ENCODE measurements around the gene PGK1.
A peak's percentile ranks its signal among the peaks of the same experiment; 100 is the strongest.

PGK1 gene

DNA sequence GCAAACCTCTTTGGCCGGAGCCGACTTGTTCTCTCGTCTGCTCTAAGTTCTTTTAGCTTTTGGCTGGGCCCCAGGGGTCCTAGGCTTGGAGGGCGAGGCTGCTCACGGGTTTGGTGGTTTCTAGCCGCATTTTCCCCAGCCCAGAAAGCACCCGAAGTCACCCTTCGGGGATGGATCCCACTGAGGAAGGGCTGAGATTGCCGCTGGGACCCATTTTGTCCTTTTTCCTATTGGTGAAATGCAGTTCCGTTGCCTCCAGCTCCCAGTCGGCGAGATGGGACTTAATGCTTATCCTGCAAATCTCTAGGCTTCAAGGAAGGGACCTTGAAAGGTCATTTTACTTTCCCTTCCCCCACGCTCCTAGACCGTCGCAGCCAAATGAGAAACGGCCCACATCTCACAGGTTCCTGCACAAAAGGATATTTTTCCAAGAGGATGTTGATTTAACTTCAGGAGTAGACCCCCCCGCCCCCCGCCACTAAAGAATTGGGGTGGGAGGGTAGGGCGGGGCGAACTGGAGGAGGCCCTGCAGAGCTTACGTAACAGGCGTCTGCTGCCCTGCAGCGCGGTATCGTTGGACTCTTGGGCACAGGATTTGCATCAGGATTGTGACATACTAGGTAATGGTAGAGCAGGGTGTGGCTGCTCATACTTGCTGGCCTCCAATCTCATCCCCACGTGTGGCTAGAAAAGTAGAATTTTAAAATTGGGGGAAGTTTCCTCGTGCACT, 564 bp downstream of the PGK1 start:
- TF ChIP-seq TEAD4 (IDR thresholded peaks at IDR 0.05) (no peak; the same call in 1 of the 2 replicates), ZBTB7A (IDR thresholded peaks at IDR 0.05; ENCODE audit: low read depth) (no peak), CEBPB (IDR thresholded peaks at IDR 0.05) (peak; percentile 51; the same call in 1 of the 2 replicates), RAD21 (IDR thresholded peaks at IDR 0.05; ENCODE audit: low read depth) (no peak), YY1 (IDR thresholded peaks at IDR 0.05; ENCODE audit: low read depth) (no peak)

- TF ChIP-seq, protein P1, sequence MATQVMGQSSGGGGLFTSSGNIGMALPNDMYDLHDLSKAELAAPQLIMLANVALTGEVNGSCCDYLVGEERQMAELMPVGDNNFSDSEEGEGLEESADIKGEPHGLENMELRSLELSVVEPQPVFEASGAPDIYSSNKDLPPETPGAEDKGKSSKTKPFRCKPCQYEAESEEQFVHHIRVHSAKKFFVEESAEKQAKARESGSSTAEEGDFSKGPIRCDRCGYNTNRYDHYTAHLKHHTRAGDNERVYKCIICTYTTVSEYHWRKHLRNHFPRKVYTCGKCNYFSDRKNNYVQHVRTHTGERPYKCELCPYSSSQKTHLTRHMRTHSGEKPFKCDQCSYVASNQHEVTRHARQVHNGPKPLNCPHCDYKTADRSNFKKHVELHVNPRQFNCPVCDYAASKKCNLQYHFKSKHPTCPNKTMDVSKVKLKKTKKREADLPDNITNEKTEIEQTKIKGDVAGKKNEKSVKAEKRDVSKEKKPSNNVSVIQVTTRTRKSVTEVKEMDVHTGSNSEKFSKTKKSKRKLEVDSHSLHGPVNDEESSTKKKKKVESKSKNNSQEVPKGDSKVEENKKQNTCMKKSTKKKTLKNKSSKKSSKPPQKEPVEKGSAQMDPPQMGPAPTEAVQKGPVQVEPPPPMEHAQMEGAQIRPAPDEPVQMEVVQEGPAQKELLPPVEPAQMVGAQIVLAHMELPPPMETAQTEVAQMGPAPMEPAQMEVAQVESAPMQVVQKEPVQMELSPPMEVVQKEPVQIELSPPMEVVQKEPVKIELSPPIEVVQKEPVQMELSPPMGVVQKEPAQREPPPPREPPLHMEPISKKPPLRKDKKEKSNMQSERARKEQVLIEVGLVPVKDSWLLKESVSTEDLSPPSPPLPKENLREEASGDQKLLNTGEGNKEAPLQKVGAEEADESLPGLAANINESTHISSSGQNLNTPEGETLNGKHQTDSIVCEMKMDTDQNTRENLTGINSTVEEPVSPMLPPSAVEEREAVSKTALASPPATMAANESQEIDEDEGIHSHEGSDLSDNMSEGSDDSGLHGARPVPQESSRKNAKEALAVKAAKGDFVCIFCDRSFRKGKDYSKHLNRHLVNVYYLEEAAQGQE (IDR thresholded peaks at IDR 0.05; ENCODE audit: low read depth): no peak
- no peak for TF ChIP-seq NFIC (IDR thresholded peaks at IDR 0.05)
- TF ChIP-seq EP300 (IDR thresholded peaks at IDR 0.05; ENCODE audit: borderline replicate concordance): no peak
Observed at GRCh38 chrX:78105944-78106650, 2.0 kb downstream of the PGK1 start.

GRCh38 chrX:78106651-78106986, 2.6 kb downstream of the PGK1 start:
- TF ChIP-seq, protein P1 (IDR thresholded peaks at IDR 0.05; ENCODE audit: low read depth): no peak
- TF ChIP-seq RAD21 (IDR thresholded peaks at IDR 0.05; ENCODE audit: low read depth) (no peak), YY1 (IDR thresholded peaks at IDR 0.05; ENCODE audit: low read depth) (no peak), EGR1 (IDR thresholded peaks at IDR 0.05) (no peak), NFIC (IDR thresholded peaks at IDR 0.05) (no peak), EP300 (IDR thresholded peaks at IDR 0.05; ENCODE audit: borderline replicate concordance) (no peak), TAF1 (IDR thresholded peaks at IDR 0.05; ENCODE audit: low read depth) (no peak), TCF12 (IDR thresholded peaks at IDR 0.05; ENCODE audit: low read depth) (no peak), ZBTB7A (IDR thresholded peaks at IDR 0.05; ENCODE audit: low read depth) (no peak), CEBPB (IDR thresholded peaks at IDR 0.05) (no peak), MAX (IDR thresholded peaks at IDR 0.05) (no peak), TEAD4 (IDR thresholded peaks at IDR 0.05) (no peak)
- TF ChIP-seq, protein P2, sequence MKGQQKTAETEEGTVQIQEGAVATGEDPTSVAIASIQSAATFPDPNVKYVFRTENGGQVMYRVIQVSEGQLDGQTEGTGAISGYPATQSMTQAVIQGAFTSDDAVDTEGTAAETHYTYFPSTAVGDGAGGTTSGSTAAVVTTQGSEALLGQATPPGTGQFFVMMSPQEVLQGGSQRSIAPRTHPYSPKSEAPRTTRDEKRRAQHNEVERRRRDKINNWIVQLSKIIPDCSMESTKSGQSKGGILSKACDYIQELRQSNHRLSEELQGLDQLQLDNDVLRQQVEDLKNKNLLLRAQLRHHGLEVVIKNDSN (IDR thresholded peaks at IDR 0.05): no peak

- no peak for TF ChIP-seq FOXM1 (IDR thresholded peaks at IDR 0.05; ENCODE audit: borderline replicate concordance, low read depth)
- TF ChIP-seq, protein P1 (IDR thresholded peaks at IDR 0.05; ENCODE audit: low read depth): no peak
- TF ChIP-seq EGR1 (IDR thresholded peaks at IDR 0.05): no peak
- TF ChIP-seq TCF12 (IDR thresholded peaks at IDR 0.05; ENCODE audit: low read depth): no peak
- no peak for TF ChIP-seq CEBPB (IDR thresholded peaks at IDR 0.05)
- no peak for TF ChIP-seq CREB1 (IDR thresholded peaks at IDR 0.05; ENCODE audit: low read depth)
- TF ChIP-seq ZBTB7A (IDR thresholded peaks at IDR 0.05; ENCODE audit: low read depth): no peak
- no peak for TF ChIP-seq TEAD4 (IDR thresholded peaks at IDR 0.05)
- no peak for TF ChIP-seq RAD21 (IDR thresholded peaks at IDR 0.05; ENCODE audit: low read depth)
- no peak for TF ChIP-seq MAX (IDR thresholded peaks at IDR 0.05)
- TF ChIP-seq YY1 (IDR thresholded peaks at IDR 0.05; ENCODE audit: low read depth): no peak
- no peak for TF ChIP-seq NFIC (IDR thresholded peaks at IDR 0.05)
- TF ChIP-seq TAF1 (IDR thresholded peaks at IDR 0.05; ENCODE audit: low read depth): no peak
- no peak for TF ChIP-seq EP300 (IDR thresholded peaks at IDR 0.05; ENCODE audit: borderline replicate concordance)
- TF ChIP-seq, protein P2 (IDR thresholded peaks at IDR 0.05): no peak
Observed at GRCh38 chrX:78109458-78109857, 5.4 kb downstream of the PGK1 start.

Measured in Ishikawa (cell line).